ENCODE results near the gene HES3. TPM values are rescaled to one million over a fixed set of nuclear protein-coding genes. Genes with fewer than 3 reads are reported as not detected.

The HES3 gene
- total RNA-seq, 1 donor = not detected

GRCh38 chr1:6280761-6281451 is 36.9 kb downstream of the HES3 start:
- TF ChIP-seq CTCF (IDR thresholded peaks at IDR 0.05; ENCODE audit: extremely low read depth, low read depth, low read length) = peak; percentile 34
- Histone ChIP-seq H2AFZ (ENCODE audit: low read length) (no peak overlapping the region), H3K9me3 (ENCODE audit: low read depth, low read length) (no peaks in the 10 kb centered on the region), H3K27me3 (ENCODE audit: insufficient read depth, low read length) (no peaks in the 10 kb centered on the region), H3K4me3 (ENCODE audit: insufficient read depth, low read length) (no peak overlapping the region), H3K27ac (ENCODE audit: low read depth, low read length) (no peak overlapping the region), H3K36me3 (ENCODE audit: insufficient read depth, low read length) (no peaks in the 10 kb centered on the region), H3K79me2 (ENCODE audit: insufficient read depth, low read length) (no peaks in the 10 kb centered on the region), H3K4me1 (ENCODE audit: insufficient read depth, low read length) (peaks cover 10% of the 10 kb centered on the region), H4K20me1 (ENCODE audit: insufficient read depth, low read length) (no peaks in the 10 kb centered on the region), H3K4me2 (ENCODE audit: insufficient read depth, low read length) (no peak overlapping the region)
- no peak for DNase-seq (ENCODE audit: insufficient read length, low spot score, missing footprints)

GRCh38 chr1:6281511-6282402 is 37.8 kb downstream of the HES3 start:
- Histone ChIP-seq H3K4me2 (ENCODE audit: insufficient read depth, low read length) (no peak overlapping the region), H3K9me3 (ENCODE audit: low read depth, low read length) (no peaks in the 10 kb centered on the region), H3K27ac (ENCODE audit: low read depth, low read length) (no peak overlapping the region), H4K20me1 (ENCODE audit: insufficient read depth, low read length) (no peaks in the 10 kb centered on the region), H3K36me3 (ENCODE audit: insufficient read depth, low read length) (no peaks in the 10 kb centered on the region), H3K79me2 (ENCODE audit: insufficient read depth, low read length) (no peaks in the 10 kb centered on the region), H3K27me3 (ENCODE audit: insufficient read depth, low read length) (no peaks in the 10 kb centered on the region), H2AFZ (ENCODE audit: low read length) (no peak overlapping the region), H3K4me1 (ENCODE audit: insufficient read depth, low read length) (peaks cover 1% of the 10 kb centered on the region), H3K4me3 (ENCODE audit: insufficient read depth, low read length) (no peak overlapping the region)
- DNase-seq (ENCODE audit: insufficient read length, low spot score, missing footprints) = no peak
- TF ChIP-seq CTCF (IDR thresholded peaks at IDR 0.05; ENCODE audit: extremely low read depth, low read depth, low read length) = no peak

- Histone ChIP-seq H3K4me1 (ENCODE audit: insufficient read depth, low read length) (no peaks in the 10 kb centered on the region), H3K79me2 (ENCODE audit: insufficient read depth, low read length) (no peaks in the 10 kb centered on the region), H3K27ac (ENCODE audit: low read depth, low read length) (no peak overlapping the region), H3K4me3 (ENCODE audit: insufficient read depth, low read length) (no peak overlapping the region), H3K36me3 (ENCODE audit: insufficient read depth, low read length) (no peaks in the 10 kb centered on the region), H2AFZ (ENCODE audit: low read length) (no peak overlapping the region), H3K27me3 (ENCODE audit: insufficient read depth, low read length) (no peaks in the 10 kb centered on the region), H3K4me2 (ENCODE audit: insufficient read depth, low read length) (no peak overlapping the region), H4K20me1 (ENCODE audit: insufficient read depth, low read length) (no peaks in the 10 kb centered on the region), H3K9me3 (ENCODE audit: low read depth, low read length) (no peaks in the 10 kb centered on the region)
- TF ChIP-seq CTCF (IDR thresholded peaks at IDR 0.05; ENCODE audit: extremely low read depth, low read depth, low read length) = no peak
- no peak for DNase-seq (ENCODE audit: insufficient read length, low spot score, missing footprints)
Observed at GRCh38 chr1:6282577-6283270, 38.7 kb downstream of the HES3 start.
